ENCODE data around the gene RNF169.

The RNF169 gene

GRCh38 chr11:74769055-74769707, 20.5 kb downstream of the RNF169 start:
- DNase-seq = no peak

DNA sequence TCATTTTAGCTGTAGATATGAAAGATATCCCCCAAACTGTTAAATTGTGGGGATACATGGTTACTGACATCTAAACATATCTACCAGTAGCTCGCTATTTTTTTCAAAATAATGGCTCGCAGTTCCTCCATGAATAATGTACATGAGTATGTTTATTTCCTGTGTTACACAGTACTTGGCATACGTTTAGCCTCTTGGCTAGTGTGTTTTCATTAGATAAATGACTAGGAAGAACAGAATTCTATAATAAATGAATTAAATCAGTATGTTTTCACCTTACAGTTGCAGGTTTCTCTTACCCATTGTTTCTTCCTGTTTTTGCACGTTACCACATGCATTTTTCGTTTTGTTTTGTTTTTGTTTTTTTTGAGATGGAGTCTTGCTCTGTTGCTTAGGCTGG, 21.8 kb downstream of the RNF169 start:
- DNase-seq = no peak

DNA sequence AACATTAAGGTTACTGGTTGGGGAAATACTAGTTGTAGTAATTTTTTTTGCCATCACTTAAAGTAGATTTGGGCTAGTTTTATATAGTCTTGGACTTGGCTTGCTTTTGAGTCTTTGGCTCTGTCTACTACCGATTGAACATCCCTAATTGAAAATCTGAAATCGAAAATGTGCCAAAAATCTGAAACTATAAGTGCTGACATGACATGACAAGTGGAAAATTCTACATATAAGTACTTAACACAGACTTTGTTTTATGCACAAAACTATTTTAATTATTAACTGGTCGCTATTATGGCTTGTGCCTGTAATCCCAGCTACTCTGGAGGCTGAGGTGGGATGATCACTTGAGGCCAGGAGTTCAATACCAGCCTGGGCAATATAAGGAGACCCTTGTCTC, 22.5 kb downstream of the RNF169 start:
- no peak for DNase-seq

DNA sequence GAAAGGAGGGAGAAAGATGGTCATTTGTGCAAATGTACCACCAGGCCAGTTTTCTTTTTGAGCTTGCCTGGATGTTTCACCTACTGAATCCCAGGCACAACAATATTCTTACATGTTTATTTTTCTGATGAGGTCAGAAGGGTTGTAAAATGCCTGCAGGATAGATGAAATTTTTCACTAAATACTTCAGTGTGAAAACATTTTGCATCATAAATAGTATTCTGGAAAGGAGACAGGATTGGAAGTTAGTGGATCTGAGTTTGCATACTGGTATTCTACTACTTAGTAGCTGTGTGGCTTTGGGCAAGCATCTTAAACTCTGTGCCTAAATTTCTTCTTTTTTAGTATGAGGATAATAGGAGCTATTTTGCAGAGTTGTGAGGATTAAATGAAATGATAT, 24.8 kb downstream of the RNF169 start:
- DNase-seq = no peak

DNA sequence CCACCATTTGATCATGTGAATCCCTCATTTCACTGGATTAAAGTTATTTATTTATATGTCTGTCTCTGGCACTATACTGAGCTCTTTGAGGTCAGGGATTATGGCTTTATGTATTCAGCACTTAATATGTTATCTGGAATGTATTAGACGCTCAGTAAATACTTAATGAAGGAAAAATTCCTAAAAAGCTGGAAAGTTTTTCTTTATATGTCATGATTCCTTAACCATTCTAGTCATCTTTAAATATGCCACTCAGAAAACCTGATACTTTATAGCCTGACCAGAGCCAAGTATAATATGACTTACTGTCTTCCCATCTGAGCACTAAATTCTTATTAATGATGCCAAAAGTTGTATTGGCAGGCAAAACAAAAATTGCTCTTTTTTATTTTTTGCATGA, 27.1 kb downstream of the RNF169 start:
- DNase-seq = no peak

- DNase-seq = no peak
These were observed 27.9 kb downstream of the RNF169 start for GRCh38 chr11:74776546-74776945.

- DNase-seq = no peak
These were observed 28.4 kb downstream of the RNF169 start for GRCh38 chr11:74777038-74777437.

DNA sequence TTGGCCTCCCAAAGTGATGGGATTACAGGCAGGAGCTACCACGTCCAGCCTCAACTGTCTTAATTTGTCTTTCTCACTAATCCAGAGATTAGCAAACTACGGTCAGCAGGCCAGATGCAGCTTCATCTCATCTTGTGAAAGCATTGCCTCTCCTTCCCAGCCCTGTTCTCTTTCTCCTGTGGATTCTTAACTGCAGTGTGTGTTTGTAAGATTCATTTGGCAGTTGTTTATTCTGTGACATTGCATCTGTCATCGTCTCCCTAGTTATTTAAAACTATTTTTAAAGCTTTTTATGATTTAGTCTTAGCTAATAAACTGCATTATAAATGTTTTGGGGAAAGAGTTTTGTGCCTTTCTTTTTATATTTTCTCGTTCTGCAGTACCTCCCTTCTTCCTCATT, 29.2 kb downstream of the RNF169 start:
- no peak for DNase-seq

DNA sequence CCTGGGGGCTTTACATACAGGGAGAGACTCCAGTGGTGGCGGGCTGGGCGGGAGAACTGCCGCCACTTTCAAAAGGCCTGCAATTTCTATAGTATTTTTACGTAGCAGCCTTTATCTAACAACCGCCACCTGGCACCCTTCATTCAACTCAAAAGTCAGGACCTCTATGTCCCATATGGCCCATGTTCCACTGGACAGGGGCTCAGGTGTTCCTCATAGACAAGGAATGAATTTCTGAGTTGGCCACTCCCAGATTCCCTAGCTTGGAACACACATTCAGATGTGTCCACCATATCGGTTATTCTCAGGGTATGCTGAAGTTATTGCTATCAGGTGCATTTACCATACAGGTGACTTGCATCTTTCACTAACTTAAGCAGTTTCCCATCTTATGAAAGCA, 29.9 kb downstream of the RNF169 start:
- no peak for DNase-seq

DNA sequence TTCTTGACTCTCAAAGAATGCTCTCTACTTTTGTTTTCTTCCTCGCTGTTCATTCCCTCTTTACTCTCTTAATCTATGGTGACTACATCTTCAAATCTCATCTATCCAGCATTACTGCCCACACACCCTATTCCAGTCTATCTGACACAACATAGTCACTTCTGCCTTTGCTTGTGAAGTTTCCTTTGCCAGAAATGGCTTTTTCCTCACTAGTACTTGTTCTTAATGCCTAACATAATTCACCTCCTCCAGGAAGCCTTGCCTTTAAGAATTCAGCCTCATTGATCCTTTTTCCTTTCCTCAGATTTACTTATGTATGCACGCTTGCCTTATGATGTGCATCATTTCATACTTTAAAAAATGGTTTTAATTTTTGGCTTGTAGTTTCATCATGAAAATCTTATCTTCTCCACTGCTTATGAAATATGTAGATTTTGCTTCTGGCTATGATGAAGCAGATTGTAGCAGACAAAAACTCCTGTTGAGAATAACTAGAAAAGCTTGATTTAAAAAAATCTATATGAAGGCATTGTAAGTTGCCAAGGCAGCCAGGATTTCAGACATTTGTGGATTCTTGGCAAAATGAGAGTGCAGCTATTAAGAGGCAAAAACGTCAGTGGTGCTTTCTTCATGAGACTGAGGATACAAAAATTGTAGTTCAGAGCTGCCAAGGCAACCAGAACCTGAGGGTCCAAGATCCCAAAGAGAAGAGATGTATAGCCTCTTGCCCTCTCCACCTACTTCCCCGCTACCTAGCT, 31.8 kb downstream of the RNF169 start:
- no peak for DNase-seq

DNA sequence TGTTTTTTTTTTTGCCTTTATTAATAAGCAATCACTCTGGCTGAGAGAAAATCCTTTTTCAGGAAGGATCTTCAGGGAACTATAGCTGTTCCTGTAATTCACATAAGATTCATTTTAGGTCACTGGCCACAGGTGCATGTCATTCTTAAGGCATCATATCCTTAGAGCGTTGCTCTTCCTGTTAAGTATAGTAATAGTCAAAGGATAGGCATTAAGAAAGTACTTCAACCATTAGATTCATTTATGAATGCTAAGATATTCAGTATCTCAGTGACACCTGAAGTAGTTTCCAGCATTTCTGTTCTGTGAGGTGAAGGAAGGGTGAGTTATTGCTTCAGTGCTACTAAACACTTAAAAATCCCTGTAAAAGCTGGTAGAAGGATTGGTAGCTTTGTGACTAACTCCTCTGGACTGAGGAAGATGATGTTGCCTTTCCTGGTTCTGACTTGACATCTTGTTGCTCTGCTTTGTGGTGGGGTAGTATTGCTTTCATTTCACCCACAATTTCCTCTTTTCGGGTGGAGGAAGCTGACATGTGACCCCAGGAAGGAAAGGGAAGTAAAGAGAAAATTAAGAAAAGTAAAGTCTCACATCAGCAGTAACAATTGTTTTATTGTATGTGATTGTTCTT, 34.7 kb downstream of the RNF169 start:
- DNase-seq = peak; percentile 44 to 53

- no peak for DNase-seq
These were observed 35.6 kb downstream of the RNF169 start for GRCh38 chr11:74784234-74784633.

- DNase-seq = no peak
These were observed 36.1 kb downstream of the RNF169 start for GRCh38 chr11:74784726-74785125.

DNA sequence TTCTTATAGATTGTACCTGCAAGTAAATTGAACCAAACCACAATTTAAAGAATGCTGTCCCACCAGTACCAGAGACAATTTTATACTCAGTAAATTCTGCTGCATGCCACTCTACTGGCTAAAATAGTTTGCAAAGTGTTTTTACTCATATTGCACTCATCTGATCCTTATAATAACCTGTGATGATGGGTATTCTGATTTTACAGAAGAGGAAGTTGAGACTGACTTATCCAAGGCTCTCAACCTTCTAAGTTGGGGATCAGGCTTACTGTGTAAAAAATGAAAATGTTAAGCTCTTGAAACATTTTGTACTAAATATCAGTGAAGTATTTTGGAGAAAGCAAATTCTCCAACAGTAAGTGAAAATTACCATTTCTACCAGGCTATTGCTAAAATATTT, 37.9 kb downstream of the RNF169 start:
- DNase-seq = no peak

DNA sequence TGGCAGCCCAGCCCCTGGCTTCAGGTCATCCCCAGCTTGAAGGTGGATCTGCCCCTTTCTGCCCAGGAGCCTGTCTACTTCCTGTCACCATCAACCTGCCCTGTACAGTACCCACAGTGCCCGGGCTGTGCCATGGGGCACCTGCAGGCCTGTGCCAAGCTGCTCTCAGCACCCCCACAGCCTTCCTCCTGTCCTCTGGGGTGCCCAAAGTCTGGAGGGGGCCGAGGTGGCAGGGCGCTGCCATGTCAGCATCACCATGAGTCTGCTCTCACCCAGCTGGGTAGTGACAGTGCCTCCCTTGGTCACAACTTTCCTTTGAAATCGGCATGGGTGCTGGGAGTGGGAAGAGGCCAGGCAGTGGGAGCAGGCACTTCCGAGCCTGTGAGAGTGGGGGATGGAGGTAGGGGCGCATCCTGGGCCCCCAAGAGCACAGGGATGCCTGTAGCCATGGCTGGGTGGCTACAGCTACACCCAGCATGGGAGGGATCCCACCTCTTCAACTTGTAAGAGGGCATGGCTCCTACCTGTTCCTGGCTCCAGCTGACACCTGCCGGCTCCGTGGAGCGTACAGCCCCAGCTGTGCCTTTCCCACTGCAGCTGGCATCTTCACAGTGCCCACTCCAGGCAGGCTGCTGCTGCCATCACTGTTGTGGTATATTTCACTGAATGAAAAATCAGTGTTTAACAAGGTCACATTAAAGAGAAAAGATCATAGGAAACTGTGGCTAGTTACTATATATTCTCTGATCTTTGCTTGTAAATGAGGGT, 42.9 kb downstream of the RNF169 start:
- no peak for DNase-seq

DNA sequence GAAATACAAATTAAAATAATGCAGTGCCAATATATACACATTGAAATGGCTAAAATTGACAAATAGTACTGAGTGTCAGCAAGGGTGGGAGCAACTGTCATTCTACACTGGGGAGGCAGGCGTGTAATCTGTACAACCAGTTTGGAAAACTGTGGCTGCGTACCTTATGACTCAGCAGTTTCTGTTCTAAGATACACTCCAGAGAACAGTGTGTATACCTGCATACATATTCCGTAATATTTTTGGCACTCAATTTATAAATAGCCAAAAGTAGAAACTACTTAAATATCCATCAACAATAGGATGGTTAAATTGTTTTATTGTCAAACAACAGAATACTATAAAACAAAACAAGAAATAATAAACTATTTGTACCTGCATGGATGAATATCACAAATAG, 57.6 kb downstream of the RNF169 start:
- no peak for DNase-seq

- no peak for DNase-seq
These were observed 61.2 kb downstream of the RNF169 start for GRCh38 chr11:74809801-74810200.

DNA sequence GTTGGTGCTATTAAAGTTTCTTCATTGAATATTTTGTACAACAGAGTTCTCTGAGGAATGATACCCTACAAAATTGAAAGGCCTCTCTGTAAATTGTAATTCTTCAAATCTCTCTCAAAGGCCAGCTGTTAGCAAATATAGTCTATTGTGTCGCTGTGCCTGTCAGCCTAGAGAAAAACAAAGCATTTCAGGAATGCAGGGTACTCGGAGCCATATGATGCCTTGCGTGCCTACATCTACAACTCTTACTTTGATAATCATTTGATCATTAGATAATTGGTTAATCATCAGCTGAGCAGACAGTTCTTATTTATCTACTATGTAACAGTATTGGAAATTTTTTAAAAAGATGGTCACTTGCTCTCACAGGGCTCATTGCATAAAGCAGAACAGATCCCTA, 67.3 kb downstream of the RNF169 start:
- no peak for DNase-seq

GRCh38 chr11:74816664-74817063, 68.0 kb downstream of the RNF169 start:
- DNase-seq = no peak

DNA sequence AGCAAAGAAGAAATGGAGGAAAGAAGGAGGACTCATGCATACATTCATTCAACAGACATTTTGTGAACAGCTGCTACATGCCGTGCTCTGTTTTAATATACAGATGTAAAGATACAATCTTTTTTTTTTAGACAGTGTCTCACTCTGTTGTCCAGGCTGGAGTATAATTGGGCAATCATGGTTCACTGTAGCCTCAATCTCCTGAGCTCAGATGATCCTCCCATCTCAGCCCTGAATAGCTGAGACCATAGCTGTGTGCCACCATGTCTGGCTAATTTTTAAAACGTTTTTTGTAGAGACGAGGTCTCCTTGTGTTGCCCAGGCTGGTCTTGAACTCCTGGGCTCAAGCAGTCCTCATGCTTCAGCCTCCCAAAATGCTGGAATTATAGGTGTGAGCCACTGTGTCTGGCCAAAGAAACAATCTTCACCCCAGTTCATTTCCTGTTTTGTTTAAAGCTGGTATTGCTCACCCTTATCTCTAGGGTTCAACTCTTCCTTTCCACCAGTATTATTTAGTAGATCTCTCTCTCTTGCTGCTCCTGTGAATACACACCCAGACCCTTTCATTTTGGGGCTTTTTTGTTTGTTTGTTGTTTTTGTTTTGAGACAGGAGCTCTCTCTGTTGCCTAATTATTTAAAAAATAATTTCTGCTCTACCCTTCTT, 69.8 kb downstream of the RNF169 start:
- DNase-seq = no peak

- no peak for DNase-seq
These were observed 70.8 kb downstream of the RNF169 start for GRCh38 chr11:74819400-74819799.

- no peak for DNase-seq
These were observed 72.1 kb downstream of the RNF169 start for GRCh38 chr11:74820763-74821162.

DNA sequence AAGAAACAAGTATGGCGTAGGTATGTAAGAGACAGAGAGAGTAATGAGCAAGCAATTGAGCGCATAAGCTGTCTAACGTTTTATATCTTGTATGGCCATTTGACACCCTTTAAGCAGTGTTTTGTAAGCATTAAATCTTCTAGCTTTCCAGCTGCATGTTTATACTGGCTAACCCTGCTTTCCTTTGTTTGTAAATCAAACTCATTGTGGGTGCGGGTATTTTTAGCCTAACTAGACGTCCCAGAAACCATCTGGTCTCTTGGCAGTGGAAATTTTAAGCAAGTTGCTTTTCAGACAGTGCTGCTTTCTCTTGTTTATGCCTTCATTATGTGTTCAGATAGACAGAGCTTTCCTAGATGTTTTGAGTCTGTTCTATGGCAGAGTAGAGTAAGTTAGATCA, 73.5 kb downstream of the RNF169 start:
- no peak for DNase-seq
